Measurements from ENCODE around the gene HSDL2.

GRCh38 chr9:112408275-112408674 lies 28.4 kb downstream of the HSDL2 start:
- TF ChIP-seq POLR2A (IDR thresholded peaks at IDR 0.05) (no peak), CTCF (IDR thresholded peaks at IDR 0.05) (no peak)

Data from heart left ventricle (tissue), 13 donors.